Rectal smooth muscle tissue (tissue), 1 donor: ENCODE measurements around the gene SAMD7.
A peak's percentile ranks its signal among the peaks of the same experiment; 100 is the strongest.

Experiments used
- H3K27ac ChIP-seq: one replicate; pipeline ENCODE4 v1.7.0; 2013; ENCODE audit warnings: low read depth, low read length, inconsistent platforms
- H3K27me3 ChIP-seq: one replicate; pipeline ENCODE4 v1.7.0; 2013; ENCODE audit warnings: low read length; ENCODE audit not compliant: control insufficient read depth, insufficient read depth
- H3K36me3 ChIP-seq: one replicate; pipeline ENCODE4 v1.7.0; 2013; ENCODE audit warnings: low read length; ENCODE audit not compliant: control insufficient read depth, insufficient read depth
- H3K4me1 ChIP-seq: one replicate; pipeline ENCODE4 v1.7.0; 2013; ENCODE audit warnings: low read length; ENCODE audit not compliant: control insufficient read depth, insufficient read depth
- H3K4me3 ChIP-seq: one replicate; pipeline ENCODE4 v1.7.0; 2013; ENCODE audit warnings: low read length
- H3K9ac ChIP-seq: one replicate; pipeline ENCODE4 v1.7.0; 2013; ENCODE audit warnings: low read length

The SAMD7 gene

DNA sequence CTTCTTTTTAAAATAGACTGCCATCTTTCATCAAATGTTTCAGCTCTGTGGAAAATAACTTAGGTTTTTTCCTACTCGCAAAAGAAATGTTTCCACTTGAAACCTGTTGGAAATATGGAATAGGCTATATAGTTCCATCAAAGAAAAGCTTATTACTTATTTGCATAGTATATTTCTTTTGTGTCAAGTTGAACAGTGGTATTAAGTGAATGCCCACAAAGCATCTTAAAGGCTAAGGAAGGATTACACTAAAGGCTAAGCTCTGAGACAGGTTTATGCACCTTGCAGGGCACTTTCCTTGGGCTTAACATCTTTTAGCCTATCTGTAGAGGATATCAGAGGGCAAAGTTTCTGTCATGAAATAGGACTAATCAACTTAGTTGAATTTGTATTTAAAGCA is at the start of gene SAMD7:
TSS of gene SAMD7 (plus strand) at position 301 of the 400 bp plus-strand sequence. CDS start 7,927 bp downstream, outside the sequence.
- no peak within 1 kb of the TSS for H3K9ac ChIP-seq
- H3K36me3 ChIP-seq = no peaks in the 10 kb centered on the region
- H3K4me1 ChIP-seq = no peaks in the 10 kb centered on the region
- no peaks in the 10 kb centered on the region for H3K27me3 ChIP-seq
- H3K4me3 ChIP-seq = no peak within 1 kb of the TSS
- no peak within 1 kb of the TSS for H3K27ac ChIP-seq

GRCh38 chr3:169861871-169862270 is 49.5 kb upstream of the SAMD7 start:
- no peak overlapping the region for H3K27ac ChIP-seq
- no peaks in the 10 kb centered on the region for H3K4me1 ChIP-seq
- no peak overlapping the region for H3K4me3 ChIP-seq
- H3K36me3 ChIP-seq = no peaks in the 10 kb centered on the region
- no peak overlapping the region for H3K9ac ChIP-seq
- no peaks in the 10 kb centered on the region for H3K27me3 ChIP-seq

- H3K4me1 ChIP-seq = no peaks in the 10 kb centered on the region
- no peak overlapping the region for H3K27ac ChIP-seq
- no peaks in the 10 kb centered on the region for H3K27me3 ChIP-seq
- no peak overlapping the region for H3K9ac ChIP-seq
- no peak overlapping the region for H3K4me3 ChIP-seq
- H3K36me3 ChIP-seq = no peaks in the 10 kb centered on the region
Measured at GRCh38 chr3:169863458-169863899, 47.9 kb upstream of the SAMD7 start.

DNA sequence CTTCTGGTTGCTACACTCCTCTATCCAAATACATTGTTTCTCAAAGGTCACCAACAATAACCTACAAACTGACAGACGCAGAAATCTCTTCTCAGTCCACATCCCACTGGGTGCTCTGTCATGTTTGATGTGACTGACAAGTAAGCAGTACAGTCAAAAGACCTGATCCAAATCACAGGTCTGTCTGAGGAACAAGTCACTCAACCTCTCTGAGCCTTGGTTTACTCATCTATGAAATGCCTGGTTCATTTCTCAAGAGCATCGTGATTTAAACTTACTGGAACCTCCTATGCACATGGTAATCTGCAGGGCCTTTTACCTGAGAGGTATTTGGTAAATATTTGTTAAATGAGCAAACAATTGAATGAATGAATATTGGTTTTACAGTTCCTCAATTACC is 47.1 kb upstream of the SAMD7 start:
- no peaks in the 10 kb centered on the region for H3K27me3 ChIP-seq
- H3K27ac ChIP-seq = no peak overlapping the region
- H3K9ac ChIP-seq = no peak overlapping the region
- no peaks in the 10 kb centered on the region for H3K36me3 ChIP-seq
- H3K4me1 ChIP-seq = no peaks in the 10 kb centered on the region
- H3K4me3 ChIP-seq = no peak overlapping the region

- H3K36me3 ChIP-seq = no peaks in the 10 kb centered on the region
- H3K9ac ChIP-seq = peak overlapping the region; percentile 36
- no peaks in the 10 kb centered on the region for H3K4me1 ChIP-seq
- H3K27ac ChIP-seq = no peak overlapping the region
- peak overlapping the region; percentile 6 for H3K4me3 ChIP-seq
- no peaks in the 10 kb centered on the region for H3K27me3 ChIP-seq
Measured at GRCh38 chr3:169865176-169865767, 46.1 kb upstream of the SAMD7 start.

DNA sequence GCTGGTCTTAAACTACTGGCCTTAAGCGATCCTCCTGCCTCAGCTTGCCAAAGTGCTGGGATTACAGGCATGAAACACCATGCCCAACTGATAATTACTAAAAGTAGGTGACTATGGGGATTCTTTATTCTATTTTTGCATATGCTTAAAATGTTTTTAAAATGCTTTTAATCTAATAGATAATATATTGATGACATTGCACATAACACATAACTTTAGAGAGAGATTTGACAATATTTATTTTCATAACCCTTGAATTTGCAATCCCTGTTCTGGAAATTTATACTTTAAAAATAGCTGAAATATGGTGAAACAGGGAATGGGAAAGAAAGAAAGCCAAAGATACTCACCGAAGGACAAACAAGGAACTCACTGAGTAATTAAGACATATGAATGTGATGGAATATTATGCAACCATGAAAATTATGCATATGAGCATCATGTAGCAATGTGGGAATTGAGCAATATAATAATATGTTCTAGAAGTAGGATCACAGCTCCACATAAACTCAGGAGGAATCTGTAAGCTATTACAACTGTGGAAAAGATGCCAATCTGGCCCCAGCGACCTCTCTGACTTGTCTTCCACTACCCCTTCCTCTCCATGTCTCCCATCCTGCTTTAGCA is 43.7 kb upstream of the SAMD7 start:
- no peak overlapping the region for H3K27ac ChIP-seq
- no peaks in the 10 kb centered on the region for H3K4me1 ChIP-seq
- H3K4me3 ChIP-seq = peak overlapping the region; percentile 19
- no peak overlapping the region for H3K9ac ChIP-seq
- H3K27me3 ChIP-seq = no peaks in the 10 kb centered on the region
- no peaks in the 10 kb centered on the region for H3K36me3 ChIP-seq

- H3K27me3 ChIP-seq = no peaks in the 10 kb centered on the region
- no peak overlapping the region for H3K27ac ChIP-seq
- no peak overlapping the region for H3K9ac ChIP-seq
- H3K4me1 ChIP-seq = no peaks in the 10 kb centered on the region
- peak overlapping the region; percentile 19 for H3K4me3 ChIP-seq
- H3K36me3 ChIP-seq = no peaks in the 10 kb centered on the region
Measured at GRCh38 chr3:169868369-169868768, 43.0 kb upstream of the SAMD7 start.

GRCh38 chr3:169869484-169870220 is 41.7 kb upstream of the SAMD7 start, which contains the start of gene LRRC31:
Gene LRRC31 (minus strand): TSS chr3:169869935. CDS start chr3:169869807, 128 bp downstream.
- Histone ChIP-seq H3K27me3 (no peaks in the 10 kb centered on the region), H3K9ac (no peak within 1 kb of the TSS), H3K4me1 (no peaks in the 10 kb centered on the region), H3K27ac (no peak within 1 kb of the TSS), H3K36me3 (no peaks in the 10 kb centered on the region), H3K4me3 (peak within 1 kb of the TSS; percentile 30)

DNA sequence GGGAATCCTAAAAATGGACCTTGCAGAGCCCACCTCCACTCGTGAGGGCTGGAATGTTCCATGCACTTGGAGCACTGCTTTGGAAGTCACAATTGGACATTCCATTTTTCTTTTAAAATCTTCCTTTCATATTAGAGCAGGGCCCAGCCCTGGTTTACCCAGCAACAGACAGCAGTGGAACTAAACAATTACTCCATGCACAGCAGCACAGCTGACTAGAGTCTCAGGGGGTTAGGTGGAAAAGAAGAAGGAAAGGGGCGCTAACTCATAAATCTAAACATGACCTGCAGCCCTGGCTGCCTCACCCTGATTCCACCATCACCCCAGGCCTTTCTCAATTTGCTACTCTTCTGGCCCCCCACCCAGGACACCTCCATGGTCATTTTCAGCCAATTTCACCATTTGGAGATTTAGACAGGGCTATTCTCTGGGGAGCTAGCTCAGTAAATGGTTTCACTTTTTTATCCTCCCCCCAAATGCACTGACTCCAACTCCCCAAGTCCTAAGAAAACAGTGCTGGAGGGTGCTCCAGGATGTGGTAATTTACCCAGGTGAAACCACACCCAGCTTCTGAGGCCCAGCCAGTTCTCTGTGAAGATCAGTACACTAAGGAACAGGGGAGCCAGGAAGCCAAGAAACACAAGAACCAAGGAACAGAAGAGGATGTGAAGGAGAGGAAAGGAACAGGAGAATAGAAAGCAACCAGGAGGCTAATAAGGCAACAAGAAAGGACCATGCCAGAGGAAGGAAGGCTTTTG is 40.1 kb upstream of the SAMD7 start:
- Histone ChIP-seq H3K4me3 (no peak overlapping the region), H3K4me1 (no peaks in the 10 kb centered on the region), H3K9ac (no peak overlapping the region), H3K36me3 (no peaks in the 10 kb centered on the region), H3K27ac (no peak overlapping the region), H3K27me3 (no peaks in the 10 kb centered on the region)

- no peaks in the 10 kb centered on the region for H3K27me3 ChIP-seq
- H3K9ac ChIP-seq = no peak overlapping the region
- H3K4me1 ChIP-seq = no peaks in the 10 kb centered on the region
- no peak overlapping the region for H3K4me3 ChIP-seq
- H3K27ac ChIP-seq = no peak overlapping the region
- H3K36me3 ChIP-seq = no peaks in the 10 kb centered on the region
Measured at GRCh38 chr3:169879013-169879557, 32.3 kb upstream of the SAMD7 start.

GRCh38 chr3:169879845-169880575 is 31.4 kb upstream of the SAMD7 start:
- Histone ChIP-seq H3K9ac (no peak overlapping the region), H3K4me3 (no peak overlapping the region), H3K27me3 (no peaks in the 10 kb centered on the region), H3K36me3 (no peaks in the 10 kb centered on the region), H3K27ac (no peak overlapping the region), H3K4me1 (no peaks in the 10 kb centered on the region)
